Liver (tissue), 3 donors: Measurements from ENCODE around the gene HDC.

Source experiments
- HNF4A ChIP-seq, 2 donors: conservative IDR thresholded peaks; 2 replicates each; pipeline ENCODE4 v1.6.1; 2016; ENCODE audit warnings: antibody characterized with exemption in 2 of 2, mild to moderate bottlenecking in 2 of 2
- MAX ChIP-seq: IDR thresholded peaks from 2 replicates; pipeline ENCODE4 v1.6.1; 2016; ENCODE audit warnings: antibody characterized with exemption
- TF ChIP-seq, protein P1 (sequence below): fragments of 150-350 bp; IDR thresholded peaks from 2 replicates; pipeline ENCODE4 v1.5.1; 2017; ENCODE audit warnings: improper control_type of control experiment, low read depth, low read length; ENCODE audit not compliant: missing input control
- donor health status: healthy.
- donor health status: healthy.

DNA sequence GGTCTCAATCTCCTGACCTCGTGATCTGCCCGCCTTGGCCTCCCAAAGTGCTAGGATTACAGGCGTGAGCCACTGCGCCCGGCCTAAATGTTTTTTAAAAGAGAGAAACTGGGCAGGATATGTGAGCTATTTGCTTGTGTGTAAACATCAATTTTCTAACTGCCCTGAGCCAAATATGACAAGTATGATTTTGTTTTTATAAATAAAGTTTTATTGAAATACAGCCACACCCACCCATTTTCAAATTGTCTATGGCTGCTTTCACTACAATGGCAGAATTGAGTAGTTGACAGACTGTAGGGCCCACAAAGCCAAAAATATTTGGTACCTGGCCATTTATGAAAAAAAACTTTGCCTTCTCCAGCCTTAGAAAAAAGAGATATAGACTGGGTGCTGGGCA, 15.9 kb upstream of the HDC start:
- TF ChIP-seq, protein P1, sequence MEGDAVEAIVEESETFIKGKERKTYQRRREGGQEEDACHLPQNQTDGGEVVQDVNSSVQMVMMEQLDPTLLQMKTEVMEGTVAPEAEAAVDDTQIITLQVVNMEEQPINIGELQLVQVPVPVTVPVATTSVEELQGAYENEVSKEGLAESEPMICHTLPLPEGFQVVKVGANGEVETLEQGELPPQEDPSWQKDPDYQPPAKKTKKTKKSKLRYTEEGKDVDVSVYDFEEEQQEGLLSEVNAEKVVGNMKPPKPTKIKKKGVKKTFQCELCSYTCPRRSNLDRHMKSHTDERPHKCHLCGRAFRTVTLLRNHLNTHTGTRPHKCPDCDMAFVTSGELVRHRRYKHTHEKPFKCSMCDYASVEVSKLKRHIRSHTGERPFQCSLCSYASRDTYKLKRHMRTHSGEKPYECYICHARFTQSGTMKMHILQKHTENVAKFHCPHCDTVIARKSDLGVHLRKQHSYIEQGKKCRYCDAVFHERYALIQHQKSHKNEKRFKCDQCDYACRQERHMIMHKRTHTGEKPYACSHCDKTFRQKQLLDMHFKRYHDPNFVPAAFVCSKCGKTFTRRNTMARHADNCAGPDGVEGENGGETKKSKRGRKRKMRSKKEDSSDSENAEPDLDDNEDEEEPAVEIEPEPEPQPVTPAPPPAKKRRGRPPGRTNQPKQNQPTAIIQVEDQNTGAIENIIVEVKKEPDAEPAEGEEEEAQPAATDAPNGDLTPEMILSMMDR = no peak
- TF ChIP-seq MAX (no peak), HNF4A (conservative IDR thresholded peaks at IDR 0.05) (no peak)
